Fibroblast of lung (primary cell): ENCODE results near the gene PRM1.

Experiments used
- CTCF ChIP-seq, 2 donors: IDR thresholded peaks in 1 of 2; conservative IDR thresholded peaks in 1 of 2; 1 replicate in 1 of 2; 2 replicates in 1 of 2; pipeline ENCODE4 v1.5.1; 2011 to 2012; ENCODE audit warnings: low read length in 2 of 2, control low read depth in 1 of 2, inconsistent platforms in 1 of 2, low read depth in 1 of 2, mild to moderate bottlenecking in 1 of 2
- EZH2 ChIP-seq: IDR thresholded peaks from 2 replicates; pipeline ENCODE4 v1.5.1; 2012; ENCODE audit warnings: low read length, control low read depth, mild to moderate bottlenecking; ENCODE audit errors: missing control alignments

GRCh38 chr16:11319529-11320146 is 38.5 kb upstream of the PRM1 start:
- TF ChIP-seq CTCF (conservative IDR thresholded peaks at IDR 0.05 in 1 of 2, IDR thresholded peaks at IDR 0.05 in 1 of 2; ENCODE audit: low read depth in 1 of 2, low read length in 2 of 2), result no peak
- no peak for TF ChIP-seq EZH2
